Measurements from ENCODE around the gene AGK. TPM values are rescaled to one million over a fixed set of nuclear protein-coding genes. Genes with fewer than 3 reads are reported as not detected.

AGK gene
- total and polyA plus RNA-seq, 2 experiments from 2014 or later, result 21.9 to 37.9 TPM

DNA sequence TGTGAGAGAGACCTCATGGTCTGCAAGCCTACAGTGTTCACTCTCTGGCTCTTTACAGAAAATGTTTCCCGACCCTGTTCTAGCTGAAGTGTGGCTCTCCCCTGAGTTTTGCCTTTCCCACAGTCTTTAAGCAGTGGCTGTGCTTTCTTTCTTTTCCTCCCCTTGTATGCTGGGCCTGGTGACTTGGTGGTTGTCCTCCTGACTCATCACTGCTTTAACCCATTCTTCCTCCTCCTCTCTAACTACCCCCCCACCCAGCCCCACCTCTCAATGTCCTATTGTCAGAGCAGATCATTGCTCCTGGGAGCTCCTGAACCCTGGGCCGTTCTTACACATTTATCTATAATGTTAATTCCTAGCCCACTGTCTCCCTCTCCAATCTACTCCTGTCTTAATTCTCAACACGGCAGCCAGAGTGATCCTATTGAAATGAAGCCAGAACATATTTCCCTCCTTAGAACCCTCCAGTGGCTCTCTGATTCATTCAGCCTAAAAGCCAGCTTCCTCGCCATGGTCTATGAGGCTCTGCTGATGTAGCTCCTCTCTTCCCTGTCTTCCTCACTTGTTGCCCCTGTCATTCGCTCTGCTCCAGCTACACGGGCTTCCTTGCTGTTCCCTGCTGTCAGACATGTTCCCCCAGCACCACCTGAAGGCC, 95.7 kb downstream of the AGK start:
- H3K27me3 ChIP-seq (ENCODE audit: insufficient read depth), result no peaks in the 10 kb centered on the region
- no peak overlapping the region for H3K4me2 ChIP-seq
- peaks cover 12% of the 10 kb centered on the region; the same call in 2 of the 3 replicates for H3K4me1 Mint-ChIP-seq
- peaks cover 3% of the 10 kb centered on the region for H3K27me3 Mint-ChIP-seq (ENCODE audit: insufficient read depth, low read depth, poor library complexity)
- H3K4me3 ChIP-seq, result no peak overlapping the region
- ATAC-seq (no peak), DNase-seq (ENCODE audit: low spot score) (no peak)
- no peaks in the 10 kb centered on the region for H3K9me2 ChIP-seq (ENCODE audit: insufficient read depth)
- peak overlapping the region; percentile 60; the same call in 1 of the 2 replicates for H3K27ac Mint-ChIP-seq
- no peak for TF ChIP-seq ZNF114 (CRISPR knock-in tag; IDR thresholded peaks at IDR 0.05)
- TF ChIP-seq STAT1 (IDR thresholded peaks at IDR 0.05; ENCODE audit: unreplicated experiment), result no peak
- TF ChIP-seq NANOG (IDR thresholded peaks at IDR 0.05; ENCODE audit: borderline replicate concordance), result no peak
- TF ChIP-seq ZNF331 (CRISPR knock-in tag; IDR thresholded peaks at IDR 0.05; ENCODE audit: low read depth), result no peak
- no peak for TF ChIP-seq CREB1 (CRISPR knock-in tag; IDR thresholded peaks at IDR 0.05; ENCODE audit: low read depth)
- TF ChIP-seq EZH2phosphoT487 (IDR thresholded peaks at IDR 0.05; ENCODE audit: unreplicated experiment), result no peak
- TF ChIP-seq POLR2AphosphoS5 (IDR thresholded peaks at IDR 0.05; ENCODE audit: low read depth), result no peak
- TF ChIP-seq EZH2 (IDR thresholded peaks at IDR 0.05; ENCODE audit: low read depth, unreplicated experiment), result no peak
- TF ChIP-seq, protein P1, sequence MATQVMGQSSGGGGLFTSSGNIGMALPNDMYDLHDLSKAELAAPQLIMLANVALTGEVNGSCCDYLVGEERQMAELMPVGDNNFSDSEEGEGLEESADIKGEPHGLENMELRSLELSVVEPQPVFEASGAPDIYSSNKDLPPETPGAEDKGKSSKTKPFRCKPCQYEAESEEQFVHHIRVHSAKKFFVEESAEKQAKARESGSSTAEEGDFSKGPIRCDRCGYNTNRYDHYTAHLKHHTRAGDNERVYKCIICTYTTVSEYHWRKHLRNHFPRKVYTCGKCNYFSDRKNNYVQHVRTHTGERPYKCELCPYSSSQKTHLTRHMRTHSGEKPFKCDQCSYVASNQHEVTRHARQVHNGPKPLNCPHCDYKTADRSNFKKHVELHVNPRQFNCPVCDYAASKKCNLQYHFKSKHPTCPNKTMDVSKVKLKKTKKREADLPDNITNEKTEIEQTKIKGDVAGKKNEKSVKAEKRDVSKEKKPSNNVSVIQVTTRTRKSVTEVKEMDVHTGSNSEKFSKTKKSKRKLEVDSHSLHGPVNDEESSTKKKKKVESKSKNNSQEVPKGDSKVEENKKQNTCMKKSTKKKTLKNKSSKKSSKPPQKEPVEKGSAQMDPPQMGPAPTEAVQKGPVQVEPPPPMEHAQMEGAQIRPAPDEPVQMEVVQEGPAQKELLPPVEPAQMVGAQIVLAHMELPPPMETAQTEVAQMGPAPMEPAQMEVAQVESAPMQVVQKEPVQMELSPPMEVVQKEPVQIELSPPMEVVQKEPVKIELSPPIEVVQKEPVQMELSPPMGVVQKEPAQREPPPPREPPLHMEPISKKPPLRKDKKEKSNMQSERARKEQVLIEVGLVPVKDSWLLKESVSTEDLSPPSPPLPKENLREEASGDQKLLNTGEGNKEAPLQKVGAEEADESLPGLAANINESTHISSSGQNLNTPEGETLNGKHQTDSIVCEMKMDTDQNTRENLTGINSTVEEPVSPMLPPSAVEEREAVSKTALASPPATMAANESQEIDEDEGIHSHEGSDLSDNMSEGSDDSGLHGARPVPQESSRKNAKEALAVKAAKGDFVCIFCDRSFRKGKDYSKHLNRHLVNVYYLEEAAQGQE (IDR thresholded peaks at IDR 0.05; ENCODE audit: unreplicated experiment), result no peak
- TF ChIP-seq, protein P2, sequence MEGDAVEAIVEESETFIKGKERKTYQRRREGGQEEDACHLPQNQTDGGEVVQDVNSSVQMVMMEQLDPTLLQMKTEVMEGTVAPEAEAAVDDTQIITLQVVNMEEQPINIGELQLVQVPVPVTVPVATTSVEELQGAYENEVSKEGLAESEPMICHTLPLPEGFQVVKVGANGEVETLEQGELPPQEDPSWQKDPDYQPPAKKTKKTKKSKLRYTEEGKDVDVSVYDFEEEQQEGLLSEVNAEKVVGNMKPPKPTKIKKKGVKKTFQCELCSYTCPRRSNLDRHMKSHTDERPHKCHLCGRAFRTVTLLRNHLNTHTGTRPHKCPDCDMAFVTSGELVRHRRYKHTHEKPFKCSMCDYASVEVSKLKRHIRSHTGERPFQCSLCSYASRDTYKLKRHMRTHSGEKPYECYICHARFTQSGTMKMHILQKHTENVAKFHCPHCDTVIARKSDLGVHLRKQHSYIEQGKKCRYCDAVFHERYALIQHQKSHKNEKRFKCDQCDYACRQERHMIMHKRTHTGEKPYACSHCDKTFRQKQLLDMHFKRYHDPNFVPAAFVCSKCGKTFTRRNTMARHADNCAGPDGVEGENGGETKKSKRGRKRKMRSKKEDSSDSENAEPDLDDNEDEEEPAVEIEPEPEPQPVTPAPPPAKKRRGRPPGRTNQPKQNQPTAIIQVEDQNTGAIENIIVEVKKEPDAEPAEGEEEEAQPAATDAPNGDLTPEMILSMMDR (conservative IDR thresholded peaks at IDR 0.05; ENCODE audit: low read depth in 2 of 2), result no peak
- TF ChIP-seq, protein P3, sequence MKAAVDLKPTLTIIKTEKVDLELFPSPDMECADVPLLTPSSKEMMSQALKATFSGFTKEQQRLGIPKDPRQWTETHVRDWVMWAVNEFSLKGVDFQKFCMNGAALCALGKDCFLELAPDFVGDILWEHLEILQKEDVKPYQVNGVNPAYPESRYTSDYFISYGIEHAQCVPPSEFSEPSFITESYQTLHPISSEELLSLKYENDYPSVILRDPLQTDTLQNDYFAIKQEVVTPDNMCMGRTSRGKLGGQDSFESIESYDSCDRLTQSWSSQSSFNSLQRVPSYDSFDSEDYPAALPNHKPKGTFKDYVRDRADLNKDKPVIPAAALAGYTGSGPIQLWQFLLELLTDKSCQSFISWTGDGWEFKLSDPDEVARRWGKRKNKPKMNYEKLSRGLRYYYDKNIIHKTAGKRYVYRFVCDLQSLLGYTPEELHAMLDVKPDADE (IDR thresholded peaks at IDR 0.05), result no peak
- TF ChIP-seq JUNB (IDR thresholded peaks at IDR 0.05; ENCODE audit: unreplicated experiment), result no peak
- TF ChIP-seq, protein P4, sequence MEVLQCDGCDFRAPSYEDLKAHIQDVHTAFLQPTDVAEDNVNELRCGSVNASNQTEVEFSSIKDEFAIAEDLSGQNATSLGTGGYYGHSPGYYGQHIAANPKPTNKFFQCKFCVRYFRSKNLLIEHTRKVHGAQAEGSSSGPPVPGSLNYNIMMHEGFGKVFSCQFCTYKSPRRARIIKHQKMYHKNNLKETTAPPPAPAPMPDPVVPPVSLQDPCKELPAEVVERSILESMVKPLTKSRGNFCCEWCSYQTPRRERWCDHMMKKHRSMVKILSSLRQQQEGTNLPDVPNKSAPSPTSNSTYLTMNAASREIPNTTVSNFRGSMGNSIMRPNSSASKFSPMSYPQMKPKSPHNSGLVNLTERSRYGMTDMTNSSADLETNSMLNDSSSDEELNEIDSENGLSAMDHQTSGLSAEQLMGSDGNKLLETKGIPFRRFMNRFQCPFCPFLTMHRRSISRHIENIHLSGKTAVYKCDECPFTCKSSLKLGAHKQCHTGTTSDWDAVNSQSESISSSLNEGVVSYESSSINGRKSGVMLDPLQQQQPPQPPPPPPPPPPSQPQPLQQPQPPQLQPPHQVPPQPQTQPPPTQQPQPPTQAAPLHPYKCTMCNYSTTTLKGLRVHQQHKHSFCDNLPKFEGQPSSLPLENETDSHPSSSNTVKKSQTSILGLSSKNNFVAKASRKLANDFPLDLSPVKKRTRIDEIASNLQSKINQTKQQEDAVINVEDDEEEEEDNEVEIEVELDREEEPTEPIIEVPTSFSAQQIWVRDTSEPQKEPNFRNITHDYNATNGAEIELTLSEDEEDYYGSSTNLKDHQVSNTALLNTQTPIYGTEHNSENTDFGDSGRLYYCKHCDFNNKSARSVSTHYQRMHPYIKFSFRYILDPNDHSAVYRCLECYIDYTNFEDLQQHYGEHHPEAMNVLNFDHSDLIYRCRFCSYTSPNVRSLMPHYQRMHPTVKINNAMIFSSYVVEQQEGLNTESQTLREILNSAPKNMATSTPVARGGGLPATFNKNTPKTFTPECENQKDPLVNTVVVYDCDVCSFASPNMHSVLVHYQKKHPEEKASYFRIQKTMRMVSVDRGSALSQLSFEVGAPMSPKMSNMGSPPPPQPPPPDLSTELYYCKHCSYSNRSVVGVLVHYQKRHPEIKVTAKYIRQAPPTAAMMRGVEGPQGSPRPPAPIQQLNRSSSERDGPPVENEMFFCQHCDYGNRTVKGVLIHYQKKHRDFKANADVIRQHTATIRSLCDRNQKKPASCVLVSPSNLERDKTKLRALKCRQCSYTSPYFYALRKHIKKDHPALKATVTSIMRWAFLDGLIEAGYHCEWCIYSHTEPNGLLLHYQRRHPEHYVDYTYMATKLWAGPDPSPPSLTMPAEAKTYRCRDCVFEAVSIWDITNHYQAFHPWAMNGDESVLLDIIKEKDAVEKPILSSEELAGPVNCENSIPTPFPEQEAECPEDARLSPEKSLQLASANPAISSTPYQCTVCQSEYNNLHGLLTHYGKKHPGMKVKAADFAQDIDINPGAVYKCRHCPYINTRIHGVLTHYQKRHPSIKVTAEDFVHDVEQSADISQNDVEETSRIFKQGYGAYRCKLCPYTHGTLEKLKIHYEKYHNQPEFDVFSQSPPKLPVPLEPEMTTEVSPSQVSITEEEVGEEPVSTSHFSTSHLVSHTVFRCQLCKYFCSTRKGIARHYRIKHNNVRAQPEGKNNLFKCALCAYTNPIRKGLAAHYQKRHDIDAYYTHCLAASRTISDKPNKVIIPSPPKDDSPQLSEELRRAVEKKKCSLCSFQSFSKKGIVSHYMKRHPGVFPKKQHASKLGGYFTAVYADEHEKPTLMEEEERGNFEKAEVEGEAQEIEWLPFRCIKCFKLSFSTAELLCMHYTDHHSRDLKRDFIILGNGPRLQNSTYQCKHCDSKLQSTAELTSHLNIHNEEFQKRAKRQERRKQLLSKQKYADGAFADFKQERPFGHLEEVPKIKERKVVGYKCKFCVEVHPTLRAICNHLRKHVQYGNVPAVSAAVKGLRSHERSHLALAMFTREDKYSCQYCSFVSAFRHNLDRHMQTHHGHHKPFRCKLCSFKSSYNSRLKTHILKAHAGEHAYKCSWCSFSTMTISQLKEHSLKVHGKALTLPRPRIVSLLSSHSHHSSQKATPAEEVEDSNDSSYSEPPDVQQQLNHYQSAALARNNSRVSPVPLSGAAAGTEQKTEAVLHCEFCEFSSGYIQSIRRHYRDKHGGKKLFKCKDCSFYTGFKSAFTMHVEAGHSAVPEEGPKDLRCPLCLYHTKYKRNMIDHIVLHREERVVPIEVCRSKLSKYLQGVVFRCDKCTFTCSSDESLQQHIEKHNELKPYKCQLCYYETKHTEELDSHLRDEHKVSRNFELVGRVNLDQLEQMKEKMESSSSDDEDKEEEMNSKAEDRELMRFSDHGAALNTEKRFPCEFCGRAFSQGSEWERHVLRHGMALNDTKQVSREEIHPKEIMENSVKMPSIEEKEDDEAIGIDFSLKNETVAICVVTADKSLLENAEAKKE (CRISPR knock-in tag; IDR thresholded peaks at IDR 0.05), result no peak
- no peaks in the 10 kb centered on the region for H3K9me3 Mint-ChIP-seq
- peaks cover 7% of the 10 kb centered on the region for H3K4me1 ChIP-seq (ENCODE audit: insufficient read depth)
- H3K36me3 Mint-ChIP-seq (ENCODE audit: low read depth), result peaks cover 9% of the 10 kb centered on the region
- peaks cover 5% of the 10 kb centered on the region; the same call in 1 of the 2 replicates for H3K36me3 ChIP-seq (ENCODE audit: insufficient read depth)
- no peak overlapping the region for H3K4me3 Mint-ChIP-seq
- no peaks in the 10 kb centered on the region for H3F3A ChIP-seq (replicated peaks; ENCODE audit: low read depth)
- H3K27ac ChIP-seq (ENCODE audit: low read depth), result no peak overlapping the region
- no peaks in the 10 kb centered on the region; the same call in 1 of the 2 replicates for H4K20me1 ChIP-seq (replicated peaks; ENCODE audit: insufficient read depth)
- H2AFZ ChIP-seq, result no peak overlapping the region
- H3K79me2 ChIP-seq (replicated peaks; ENCODE audit: insufficient read depth), result no peaks in the 10 kb centered on the region
